Stimulated activated CD8-positive, alpha-beta memory T cell treated with anti-CD3 and anti-CD28 coated beads, Interleukin-12 subunit alpha, Interleukin-12 subunit beta, amount 100 ng/mL, for 24 hours (primary cell): ENCODE data around the gene ASRGL1.
"Not testable (repeated sequence)": the region's sequence is repeated elsewhere in the genome, so short reads cannot be mapped to it uniquely, and the experiment has no call there.

Experiments
- DNase-seq: peaks from one replicate; pipeline ENCODE4 v3.0.0-alpha.2; 2020; ENCODE audit errors: extremely low read depth

ASRGL1 gene

DNA sequence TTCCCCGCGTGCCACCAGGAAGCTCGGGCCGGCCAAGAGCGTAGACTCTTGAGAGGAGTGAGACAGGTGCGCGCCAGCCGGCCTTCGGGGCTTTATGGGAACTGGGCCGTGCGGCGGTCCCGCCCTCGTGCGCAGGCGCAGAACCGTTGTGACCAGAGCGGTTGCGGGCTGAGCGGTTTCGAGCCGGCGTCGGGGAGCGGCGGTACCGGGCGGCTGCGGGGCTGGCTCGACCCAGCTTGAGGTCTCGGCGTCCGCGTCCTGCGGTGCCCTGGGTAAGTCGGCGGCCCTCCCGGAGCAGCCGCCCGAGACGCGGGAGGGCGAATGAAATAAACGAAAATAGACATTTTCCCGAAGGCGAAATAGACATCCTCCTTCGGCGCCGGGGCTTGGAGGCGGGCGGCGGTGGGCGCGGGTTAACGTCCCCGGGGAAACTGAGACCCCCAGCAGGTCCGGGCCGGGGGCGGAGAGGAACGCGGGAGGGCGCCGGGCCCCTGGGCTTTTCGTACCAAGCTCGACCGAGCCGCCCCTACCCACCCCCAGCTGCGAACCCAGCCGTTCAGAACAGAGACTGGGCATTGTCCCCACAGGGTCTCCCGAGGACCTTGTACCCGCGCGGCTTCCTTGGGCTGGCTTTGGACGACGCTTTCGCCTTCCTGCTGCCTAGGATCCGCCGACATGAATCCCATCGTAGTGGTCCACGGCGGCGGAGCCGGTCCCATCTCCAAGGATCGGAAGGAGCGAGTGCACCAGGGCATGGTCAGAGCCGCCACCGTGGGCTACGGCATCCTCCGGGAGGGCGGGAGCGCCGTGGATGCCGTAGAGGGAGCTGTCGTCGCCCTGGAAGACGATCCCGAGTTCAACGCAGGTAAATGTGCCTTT, at the start of gene ASRGL1:
Gene ASRGL1, plus strand, starts transcription at position 146 of the 879 bp plus-strand sequence. Its CDS starts 530 bp downstream, at position 676.
- peak; percentile 55 for DNase-seq

DNA sequence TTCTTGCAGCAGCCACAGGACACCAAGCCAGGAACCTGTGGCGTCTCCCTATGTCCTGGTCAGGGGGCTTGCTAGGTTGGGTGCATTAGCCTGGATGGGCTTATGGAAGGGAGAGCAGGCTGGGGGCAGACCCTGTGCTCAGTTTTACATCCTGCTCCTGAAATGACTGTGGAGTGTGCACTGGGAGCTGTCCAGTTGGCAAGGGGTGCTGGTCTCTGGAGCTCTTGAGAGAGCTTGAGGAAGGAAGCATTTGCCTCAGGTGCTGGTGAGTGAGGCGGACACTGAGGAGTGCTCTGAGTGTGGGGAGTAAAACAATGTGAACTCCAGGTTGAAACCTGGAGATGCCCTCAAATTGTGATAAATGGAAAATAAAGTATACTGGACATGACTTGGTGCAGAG, 41.7 kb upstream of the ASRGL1 start:
- DNase-seq, result no peak

DNA sequence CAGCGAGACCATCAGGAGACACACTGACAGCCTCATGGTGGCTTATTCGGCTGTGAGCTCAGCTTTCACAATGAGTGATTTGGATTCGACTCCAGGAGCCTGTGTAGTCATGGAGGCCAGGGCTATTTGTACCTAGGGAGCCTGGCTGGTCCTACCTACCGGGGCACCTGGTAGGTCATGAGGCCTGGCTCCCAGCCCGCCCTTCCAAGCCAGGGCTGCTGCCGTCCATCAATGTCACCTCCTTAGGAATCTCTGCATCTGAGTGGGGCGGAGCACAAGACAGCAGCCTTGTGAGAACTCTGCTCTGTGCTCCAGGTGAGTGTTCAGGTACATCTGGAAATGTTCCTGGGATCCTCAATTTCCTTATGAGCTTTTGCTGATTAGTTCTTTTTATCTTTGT, 38.3 kb upstream of the ASRGL1 start, which contains the start of gene SCGB1D4:
Gene SCGB1D4, minus strand, starts transcription at position 101 of the 400 bp plus-strand sequence. Its CDS starts 65 bp downstream, at position 36.
- DNase-seq, result no peak

DNA sequence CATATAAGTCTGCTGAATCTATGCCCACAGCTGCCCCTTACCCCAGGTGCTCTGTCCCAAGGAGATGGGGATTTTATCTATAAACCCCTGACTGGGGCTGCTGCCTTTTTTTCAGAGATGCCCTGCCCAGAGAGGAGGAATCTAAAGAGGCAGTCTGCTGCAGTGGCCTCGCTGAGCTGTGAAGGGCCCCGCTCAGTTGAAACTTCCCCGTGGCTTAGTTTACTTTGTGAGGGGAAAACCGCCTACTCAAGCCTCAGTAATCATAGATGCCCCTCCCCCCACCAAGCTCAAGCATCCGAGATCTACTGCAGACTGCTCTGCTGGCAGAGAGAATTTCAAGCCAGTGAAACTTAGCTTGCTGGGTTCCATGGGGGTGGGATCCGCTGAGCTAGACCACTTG, 31.0 kb upstream of the ASRGL1 start:
- DNase-seq, result no peak

DNA sequence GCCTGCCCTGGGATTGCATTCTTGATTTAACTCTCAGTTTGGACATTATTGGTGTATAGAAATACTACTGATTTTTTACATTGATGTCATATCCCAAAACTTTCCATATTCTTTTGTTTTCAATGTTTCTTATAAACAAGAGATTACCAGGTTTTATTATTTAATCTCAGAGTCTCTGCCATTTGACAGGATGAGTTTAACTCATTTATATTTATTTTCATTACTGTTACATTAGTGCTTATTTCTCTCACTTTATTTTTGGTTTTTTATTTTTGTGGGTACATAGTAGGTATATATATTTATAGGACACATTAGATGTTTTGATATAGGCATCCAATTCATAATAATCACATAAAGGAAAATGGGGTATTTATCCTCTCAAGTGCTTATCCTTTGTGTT, 29.3 kb upstream of the ASRGL1 start:
- DNase-seq, result no peak

DNA sequence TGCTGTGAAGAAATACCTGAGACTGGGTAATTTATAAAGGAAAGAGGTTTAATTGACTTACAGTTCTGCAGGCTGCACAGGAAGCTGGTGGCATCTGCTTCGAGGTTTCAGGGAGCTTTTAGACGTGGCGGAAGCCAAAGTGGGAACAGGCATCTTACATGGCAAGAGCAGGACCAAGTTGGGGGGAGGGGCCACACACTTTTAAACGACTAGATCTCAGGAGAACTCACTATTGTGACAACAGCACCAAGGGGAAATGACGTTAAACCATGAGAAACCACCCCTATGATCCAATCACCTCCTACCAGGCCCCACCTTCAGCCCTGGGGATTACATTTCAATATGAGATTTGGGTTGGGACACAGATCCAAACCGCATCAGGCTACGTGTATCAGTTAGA, 27.3 kb upstream of the ASRGL1 start:
- DNase-seq, result no peak

DNA sequence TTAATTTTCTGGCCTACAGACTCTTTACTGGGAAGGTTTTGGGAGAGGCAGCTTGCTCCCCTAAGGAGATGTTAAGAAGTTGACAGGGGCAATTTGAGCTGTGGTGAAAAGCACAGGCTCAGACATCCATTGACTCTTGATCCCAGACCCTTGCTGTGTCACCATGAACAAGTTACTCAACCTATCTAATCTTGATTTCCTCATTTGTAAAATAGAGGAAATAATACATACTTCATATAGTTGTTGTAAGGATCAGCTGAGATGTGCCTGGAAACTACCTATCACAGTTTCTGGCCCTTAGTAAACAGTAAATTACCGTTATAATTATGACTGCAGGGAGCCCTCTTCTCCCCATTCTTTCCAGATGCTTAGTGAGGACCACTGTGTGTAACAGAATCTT, 21.8 kb upstream of the ASRGL1 start:
- DNase-seq, result no peak

DNA sequence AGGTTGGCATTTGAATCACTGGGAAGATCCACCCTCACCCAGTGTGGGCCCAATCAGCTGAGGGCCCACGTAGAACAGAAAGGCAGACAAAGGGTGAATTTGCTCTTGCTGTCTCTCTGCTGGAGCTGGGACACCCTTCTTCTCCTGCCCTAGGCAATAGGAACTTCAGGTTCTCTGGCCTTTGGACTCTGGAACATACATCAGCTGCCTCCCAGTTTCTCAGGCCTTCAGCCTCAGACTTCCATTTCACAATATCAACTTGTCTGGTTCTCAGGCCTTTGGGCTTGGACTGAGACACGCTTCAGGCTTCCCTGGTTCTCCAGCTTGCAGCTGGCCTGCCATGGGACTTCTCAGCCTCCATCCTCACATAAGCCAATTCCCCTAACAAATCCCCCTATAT, 14.7 kb upstream of the ASRGL1 start:
- DNase-seq, result no peak

DNA sequence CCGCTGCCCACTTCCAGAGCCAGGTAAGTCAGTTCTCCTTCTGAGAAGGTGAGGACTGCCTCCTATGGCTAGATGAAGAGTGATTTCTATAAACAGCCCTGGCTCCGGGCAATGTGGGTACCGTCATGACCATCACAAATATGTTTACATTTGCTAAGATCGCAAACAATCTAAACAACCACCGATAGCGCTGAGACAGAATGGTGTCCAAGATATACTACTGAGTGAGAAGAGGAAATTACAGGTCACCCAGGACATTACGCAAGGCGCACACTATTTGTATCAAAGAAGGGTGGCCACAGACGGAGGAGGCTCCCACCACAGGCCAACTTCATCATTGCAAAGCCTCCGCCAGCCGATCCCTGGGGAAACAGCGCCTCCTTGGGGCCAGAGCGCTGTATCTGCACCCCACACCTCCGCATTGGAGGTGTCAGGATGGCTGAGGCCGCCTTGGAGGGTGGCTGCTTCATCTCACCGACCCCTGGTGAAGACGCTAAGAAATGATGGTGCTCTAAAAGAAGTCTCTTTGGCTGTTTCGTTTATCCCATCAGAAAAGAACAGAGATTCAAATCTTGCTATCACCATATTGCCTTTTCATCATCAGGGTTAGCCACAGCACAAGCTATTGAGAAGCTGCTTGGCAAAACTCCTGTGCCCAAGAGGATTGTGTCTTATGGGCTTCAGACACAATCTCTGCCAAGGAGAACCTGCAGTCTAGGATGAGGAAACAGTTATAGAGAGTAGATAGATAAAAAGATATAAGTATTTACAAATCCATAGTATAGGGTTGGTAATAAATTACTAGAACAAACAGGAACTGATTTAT, 12.3 kb upstream of the ASRGL1 start:
- DNase-seq, result peak; percentile 19

DNA sequence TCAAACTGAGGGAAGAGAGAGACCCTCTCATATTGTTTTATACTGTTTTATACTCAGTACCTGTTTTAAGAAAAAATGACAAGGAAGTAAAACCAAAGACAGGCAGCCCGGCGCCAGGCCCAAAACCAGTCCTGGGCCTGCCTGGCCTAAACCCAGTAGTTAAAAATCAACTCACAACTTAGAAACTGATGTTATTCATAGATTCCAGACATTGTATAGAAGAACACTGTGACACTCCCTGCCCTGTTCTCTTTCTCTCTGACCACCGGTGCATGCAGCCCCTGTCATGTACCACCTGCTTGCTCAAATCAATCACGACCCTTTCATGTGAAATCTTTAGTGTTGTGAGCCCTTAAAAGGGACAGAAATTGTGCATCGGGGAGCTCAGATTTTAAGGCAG, 11.5 kb upstream of the ASRGL1 start:
- DNase-seq, result not testable (repeated sequence)

DNA sequence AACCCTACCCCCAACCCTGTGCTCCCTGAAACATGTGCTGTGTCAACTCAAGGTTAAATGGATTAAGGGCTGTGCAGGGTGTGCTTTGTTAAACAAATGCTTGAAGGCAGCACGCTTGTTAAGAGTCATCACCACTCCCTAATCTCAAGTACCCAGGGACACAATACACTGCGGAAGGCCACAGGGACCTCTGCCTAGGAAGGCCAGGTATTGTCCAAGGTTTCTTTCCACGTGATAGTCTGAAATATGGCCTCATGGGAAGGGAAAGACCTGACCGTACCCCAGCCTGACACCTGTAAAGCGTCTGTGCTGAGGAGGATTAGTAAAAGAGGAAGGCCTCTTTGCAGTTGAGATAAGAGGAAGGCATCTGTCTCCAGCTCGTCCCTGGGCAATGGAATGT, 10.5 kb upstream of the ASRGL1 start:
- DNase-seq, result not testable (repeated sequence)

DNA sequence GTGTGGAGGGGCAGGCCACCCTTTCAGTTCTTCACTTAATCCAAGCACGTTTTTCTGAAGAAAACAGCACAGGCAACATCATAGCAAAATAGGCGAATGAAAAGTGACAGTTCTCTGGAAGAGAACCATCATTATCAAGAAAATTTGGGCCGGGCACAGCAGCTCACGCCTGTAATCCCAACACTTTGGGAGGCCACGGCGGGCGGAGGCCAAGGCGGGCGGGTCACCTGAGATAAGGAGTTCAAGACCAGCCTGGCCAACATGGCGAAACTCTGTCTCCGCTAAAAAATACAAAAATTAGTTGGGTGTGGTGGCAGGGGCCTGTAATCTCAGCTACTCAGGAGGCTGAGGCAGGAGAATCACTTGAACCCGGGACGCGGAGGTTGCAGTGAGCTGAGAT, 9.7 kb upstream of the ASRGL1 start:
- DNase-seq, result not testable (repeated sequence)

DNA sequence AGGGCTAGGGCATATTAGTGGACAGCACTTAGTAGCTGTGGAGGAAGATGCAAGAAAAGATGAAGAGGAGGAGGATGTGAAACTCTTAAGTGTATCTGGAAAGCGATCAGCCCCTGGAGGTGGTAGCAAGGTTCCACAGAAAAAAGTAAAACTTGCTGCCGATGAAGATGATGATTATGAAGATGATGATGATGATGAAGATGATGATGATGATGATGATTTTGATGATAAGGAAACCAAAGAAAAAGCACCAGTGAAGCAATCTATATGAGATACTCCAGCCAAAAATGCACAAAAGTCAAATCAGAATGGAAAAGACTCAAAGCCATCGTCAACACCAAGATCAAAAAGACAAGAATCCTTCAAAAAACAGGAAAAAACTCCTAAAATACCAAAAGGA, 6.0 kb upstream of the ASRGL1 start:
- DNase-seq, result not testable (repeated sequence)

DNA sequence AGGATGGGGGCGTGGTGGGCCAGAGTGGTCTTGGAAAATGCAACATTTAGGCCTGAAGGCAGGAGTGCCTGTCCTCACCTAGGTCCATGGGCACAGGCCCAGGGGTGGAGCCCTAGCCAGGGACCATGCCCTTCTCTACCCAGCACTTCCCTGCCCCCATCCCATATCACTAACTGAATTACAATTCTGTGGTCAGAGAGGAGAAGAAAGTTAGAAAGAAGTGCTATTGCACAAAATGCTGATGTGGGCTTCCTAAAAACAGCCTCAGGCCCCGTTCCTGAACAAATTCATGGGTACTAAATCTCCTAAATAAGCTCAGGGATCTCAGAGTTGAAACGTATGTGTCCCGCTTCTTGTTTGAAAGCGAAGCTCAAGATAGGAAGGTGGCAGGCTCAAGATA, 3.5 kb upstream of the ASRGL1 start:
- DNase-seq, result no peak

DNA sequence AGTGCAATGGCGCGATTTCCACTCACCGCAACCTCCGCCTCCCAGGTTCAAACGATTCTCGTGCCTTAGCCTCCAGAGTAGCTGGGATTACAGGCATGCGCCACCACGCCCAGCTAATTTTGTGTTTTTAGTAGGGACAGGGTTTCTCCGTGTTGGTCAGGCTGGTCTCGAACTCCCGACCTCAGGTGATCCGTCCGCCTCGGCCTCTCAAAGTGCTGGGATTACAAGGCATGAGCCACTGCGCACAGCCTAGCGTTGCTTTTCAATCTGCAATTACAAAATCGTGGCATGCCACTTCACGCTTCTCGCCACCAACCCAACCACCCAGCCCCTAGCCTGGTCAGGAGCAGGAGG, 322 bp upstream of the ASRGL1 start:
- DNase-seq, result not testable (repeated sequence)

DNA sequence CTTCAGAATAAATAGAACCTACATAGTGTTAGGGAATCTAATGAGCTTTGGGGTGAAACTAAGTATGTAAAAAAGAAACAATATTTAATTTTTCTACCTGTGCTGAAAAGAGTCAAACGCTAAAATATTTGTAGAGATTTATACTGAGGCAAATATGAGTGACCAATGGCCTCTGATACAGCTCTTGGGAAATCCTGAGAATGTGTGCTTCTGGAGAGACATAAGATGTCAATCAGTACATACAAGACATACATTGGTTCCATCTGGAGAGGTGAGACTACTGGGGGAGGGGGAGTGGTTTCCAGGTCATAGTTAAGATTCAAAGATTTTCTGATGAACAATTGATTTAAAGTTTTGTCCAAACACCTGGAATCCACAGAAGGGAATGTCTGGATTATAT, 970 bp downstream of the ASRGL1 start:
- DNase-seq, result no peak

DNA sequence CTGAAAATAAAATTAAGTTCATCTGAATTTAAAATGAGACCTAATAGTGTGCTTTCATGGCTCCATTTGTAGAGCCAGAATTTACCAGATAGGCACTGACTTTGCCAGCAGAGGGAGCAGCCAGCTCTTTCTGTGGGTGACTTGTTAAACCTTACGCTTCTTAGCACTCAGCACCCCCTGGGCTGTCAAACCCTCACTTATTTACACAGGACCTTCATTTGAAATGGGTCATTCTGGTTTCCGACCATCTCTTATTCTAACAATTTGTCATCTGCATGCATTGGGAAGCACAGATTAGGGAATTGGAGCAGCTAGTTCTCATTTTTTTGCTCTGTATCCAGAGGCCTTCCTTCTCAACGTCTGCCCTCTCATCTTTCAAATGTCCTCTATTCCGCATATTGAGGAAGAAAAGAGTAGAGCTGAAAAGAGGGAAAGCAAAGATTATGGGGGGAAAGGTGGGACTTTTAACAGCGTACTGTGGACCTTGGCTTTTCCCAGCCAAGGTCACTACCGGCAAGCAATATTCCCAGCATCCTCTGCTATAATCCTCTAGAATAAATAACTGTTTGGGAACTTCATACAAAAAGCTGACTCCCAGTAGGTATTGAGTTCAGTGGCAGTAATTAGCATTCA, 3.1 kb downstream of the ASRGL1 start:
- no peak for DNase-seq

DNA sequence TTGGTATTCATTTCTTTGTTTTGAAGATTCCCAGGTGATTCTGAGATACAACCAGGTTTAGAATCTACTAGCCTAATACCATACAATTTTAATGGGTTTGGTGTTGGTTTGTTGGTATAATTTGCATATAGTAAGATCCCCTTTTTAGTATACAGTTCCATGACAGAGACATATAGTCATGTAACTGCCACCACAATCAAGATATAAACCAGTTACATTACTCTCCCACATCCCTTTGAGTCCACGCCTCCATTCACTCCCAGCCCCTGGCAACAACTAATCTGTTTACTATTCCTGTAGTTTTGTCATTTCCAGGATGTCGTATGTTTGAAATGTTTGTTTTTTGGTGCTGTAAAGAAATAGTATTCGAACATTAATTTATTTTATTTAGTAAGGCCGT, 4.3 kb downstream of the ASRGL1 start:
- no peak for DNase-seq

DNA sequence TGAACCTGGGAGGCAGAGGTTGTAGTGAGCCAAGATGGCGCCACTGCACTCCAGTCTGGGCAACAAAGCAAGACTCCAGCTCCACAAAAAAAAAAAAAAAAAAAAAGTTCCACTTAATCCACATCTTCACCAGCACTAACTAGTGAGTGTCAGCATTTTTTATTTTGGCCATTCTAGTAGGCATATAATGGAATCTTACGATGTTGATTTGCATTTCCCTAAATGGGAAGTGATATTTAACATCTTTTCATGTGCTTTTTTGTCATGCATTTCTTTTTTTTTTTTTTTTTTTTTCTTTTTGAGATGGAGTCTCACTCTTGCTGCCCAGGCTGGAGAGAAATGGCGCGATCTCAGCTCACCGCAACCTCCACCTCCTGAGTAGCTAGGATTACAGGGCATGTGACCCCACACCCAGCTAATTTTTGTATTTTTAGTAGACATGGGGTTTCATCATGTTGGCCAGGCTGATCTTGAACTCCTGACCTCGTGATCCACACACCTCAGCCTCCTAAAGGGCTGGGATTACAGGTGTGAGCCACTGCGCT, 6.5 kb downstream of the ASRGL1 start:
- DNase-seq, result not testable (repeated sequence)

DNA sequence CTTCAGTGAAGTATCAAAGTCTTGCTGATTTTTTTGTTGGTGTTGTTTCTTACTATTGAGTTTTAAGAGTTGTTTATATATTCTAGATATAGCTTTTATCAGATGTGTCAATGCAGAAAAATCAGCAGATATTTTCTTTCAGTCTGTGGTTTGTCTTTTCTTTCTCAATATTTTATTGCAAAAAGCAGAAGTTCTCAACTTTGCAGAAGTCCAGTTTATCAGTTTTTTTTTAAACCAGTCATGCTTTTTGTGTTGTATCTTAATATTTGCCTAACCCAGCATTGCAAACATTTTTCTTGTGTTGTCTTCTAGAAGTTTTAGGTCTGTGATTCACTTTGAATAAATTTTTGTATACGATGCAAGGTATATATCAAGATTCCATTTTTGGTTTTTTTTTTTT, 7.0 kb downstream of the ASRGL1 start:
- DNase-seq, result no peak

DNA sequence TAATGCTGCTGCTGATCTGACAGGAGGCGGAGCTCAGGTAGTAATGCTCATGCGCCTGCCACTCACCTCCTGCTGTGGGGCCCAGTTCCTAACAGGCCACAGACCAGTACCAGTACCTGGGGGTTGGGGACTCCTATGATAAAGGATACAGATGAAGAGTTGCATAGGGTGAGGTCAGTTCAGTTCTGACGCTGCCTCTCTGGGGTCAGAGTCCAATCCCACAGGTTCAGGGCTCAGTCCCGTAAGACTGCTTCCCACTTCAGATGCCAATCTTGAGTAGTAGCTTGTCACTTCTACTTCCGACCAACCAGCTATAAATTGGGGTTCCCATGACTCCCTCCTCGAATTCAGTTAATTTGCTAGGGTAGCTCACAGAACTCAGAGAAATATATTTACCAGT, 8.6 kb downstream of the ASRGL1 start:
- no peak for DNase-seq
